CD14-positive monocyte (primary cell): ENCODE measurements around the gene GAREM1. TPM values are rescaled to one million over a fixed set of nuclear protein-coding genes. Genes with fewer than 3 reads are reported as not detected.

ENCODE experiments used
- DNase-seq, 3 donors: peaks; one replicate each; pipeline ENCODE4 v3.0.0-alpha.2; 2011 to 2022
- H2AFZ ChIP-seq: 2 replicates; pipeline ENCODE4 v1.6.0; 2012; ENCODE audit warnings: mild to moderate bottlenecking, low read depth, low read length, inconsistent platforms; ENCODE audit not compliant: insufficient read depth, poor library complexity, severe bottlenecking
- H3K27ac ChIP-seq, 2 donors: 1 replicate in 1 of 2; 2 replicates in 1 of 2; pipeline ENCODE4 v1.5.1; 2012 to 2013; ENCODE audit warnings: low read length in 2 of 2, control low read depth in 1 of 2, inconsistent platforms in 1 of 2, low read depth in 1 of 2, mild to moderate bottlenecking in 1 of 2
- H3K27me3 ChIP-seq, 2 donors: one replicate each; pipeline versions ENCODE4 v1.6.0 to v1.6.1; 2011 to 2013; ENCODE audit warnings: low read length in 2 of 2; ENCODE audit not compliant: control insufficient read depth in 2 of 2, insufficient read depth in 2 of 2
- H3K36me3 ChIP-seq, 2 donors: replicated peaks in 1 of 2; 1 replicate in 1 of 2; 2 replicates in 1 of 2; pipeline versions ENCODE4 v1.5.1 to v1.6.1; 2012 to 2013; ENCODE audit warnings: low read length in 2 of 2, control low read depth in 1 of 2, inconsistent platforms in 1 of 2, mild to moderate bottlenecking in 1 of 2; ENCODE audit not compliant: insufficient read depth in 2 of 2, control insufficient read depth in 1 of 2
- H3K4me1 ChIP-seq, 2 donors: 1 replicate in 1 of 2; 2 replicates in 1 of 2; pipeline versions ENCODE4 v1.5.1 to v1.6.1; 2012 to 2013; ENCODE audit warnings: low read length in 2 of 2, control low read depth in 1 of 2, inconsistent platforms in 1 of 2, mild to moderate bottlenecking in 1 of 2, moderate library complexity in 1 of 2; ENCODE audit not compliant: insufficient read depth in 2 of 2, control insufficient read depth in 1 of 2
- H3K4me2 ChIP-seq: replicated peaks from 2 replicates; pipeline ENCODE3; 2012; ENCODE audit warnings: low read length, moderate library complexity, mild to moderate bottlenecking; ENCODE audit not compliant: poor library complexity, severe bottlenecking; ENCODE audit errors: extremely low read depth
- H3K4me3 ChIP-seq, 3 experiments: fragments of 200-600 bp in 1 of 3; sonication (generic) in 1 of 3; replicated peaks in 1 of 3; 1 replicate in 2 of 3; 2 replicates in 1 of 3; pipeline ENCODE4 v1.5.1; 2011 to 2013; ENCODE audit warnings: low read length in 3 of 3, mild to moderate bottlenecking in 3 of 3, control low read depth in 2 of 3, low read depth in 2 of 3, inconsistent platforms in 1 of 3, moderate library complexity in 1 of 3
- H3K79me2 ChIP-seq: 2 replicates; pipeline ENCODE4 v1.6.0; 2012; ENCODE audit warnings: mild to moderate bottlenecking, control low read depth, inconsistent platforms, low read length, moderate library complexity; ENCODE audit not compliant: insufficient read depth
- H3K9ac ChIP-seq: 2 replicates; pipeline ENCODE4 v1.6.0; 2017; ENCODE audit warnings: low read length, mild to moderate bottlenecking; ENCODE audit not compliant: insufficient read depth, poor library complexity, severe bottlenecking
- H3K9me3 ChIP-seq, 2 donors: replicated peaks in 1 of 2; 1 replicate in 1 of 2; 2 replicates in 1 of 2; pipeline versions ENCODE4 v1.5.1 to v1.6.1; 2012 to 2013; ENCODE audit warnings: low read length in 2 of 2, control low read depth in 1 of 2; ENCODE audit not compliant: control insufficient read depth in 1 of 2, insufficient read depth in 1 of 2
- H4K20me1 ChIP-seq: 2 replicates; pipeline ENCODE4 v1.6.0; 2012; ENCODE audit warnings: mild to moderate bottlenecking, low read length, control low read depth, moderate library complexity; ENCODE audit not compliant: insufficient read depth
- H3K27ac Mint-ChIP-seq, 7 donors: one replicate each; pipeline ENCODE4 v1.8.0; 2020; ENCODE audit warnings: mild to moderate bottlenecking in 7 of 7, mixed read lengths in 7 of 7, moderate library complexity in 6 of 7, inconsistent platforms in 2 of 7
- H3K27me3 Mint-ChIP-seq, 3 donors: one replicate each; pipeline ENCODE4 v1.8.0; 2021 to 2022; ENCODE audit warnings: low read depth in 3 of 3, mild to moderate bottlenecking in 3 of 3, mixed read lengths in 3 of 3, moderate library complexity in 3 of 3, inconsistent platforms in 1 of 3
- H3K36me3 Mint-ChIP-seq, 2 donors: one replicate each; pipeline ENCODE4 v1.8.0; 2020; ENCODE audit warnings: mixed read lengths in 2 of 2, inconsistent platforms in 1 of 2, mild to moderate bottlenecking in 1 of 2
- H3K4me1 Mint-ChIP-seq: one replicate; pipeline ENCODE4 v1.8.0; 2020; ENCODE audit warnings: mild to moderate bottlenecking, mixed read lengths
- H3K4me3 Mint-ChIP-seq, 2 donors: one replicate each; pipeline ENCODE4 v1.8.0; 2020; ENCODE audit warnings: mild to moderate bottlenecking in 2 of 2, mixed read lengths in 2 of 2, moderate library complexity in 1 of 2
- H3K9me3 Mint-ChIP-seq, 7 donors: one replicate each; pipeline ENCODE4 v1.8.0; 2020 to 2022; ENCODE audit warnings: mixed read lengths in 7 of 7, mild to moderate bottlenecking in 6 of 7, moderate library complexity in 6 of 7, inconsistent platforms in 2 of 7
- WGBS: methylation state at CpG from one replicate; pipeline ENCODE4 v1.1.5; 2013; ENCODE audit warnings: missing lambda C conversion rate; ENCODE audit not compliant: insufficient coverage; 5-methylcytosine and 5-hydroxymethylcytosine counted together
- intact Hi-C, 2 donors: fragments of 100-400 bp; cut with micrococcal nuclease; formaldehyde crosslinking; loops; one replicate each; pipeline versions ENCODE4 v1.15.0 to v1.15.1; 2023
- polyA plus RNA-seq, 3 donors: library from polyadenylated mRNA; depleted of rRNA in 1 of 3; unstranded in 2 of 3; stranded (reverse) in 1 of 3; fragments of 300-500 nt in 2 of 3; fragments of >200 nt in 1 of 3; fragmentation: Illumina TruSeq in 2 of 3; gene quantifications; 1 replicate in 2 of 3; 2 replicates in 1 of 3; pipeline ENCODE4 v1.2.3, GENCODE V29; 2012 to 2021
- TF ChIP-seq, protein P1 (sequence below): fragments of 200-600 bp; IDR thresholded peaks from one replicate; pipeline ENCODE4 v1.8.0; 2022; ENCODE audit warnings: antibody characterized with exemption, mild to moderate bottlenecking

Gene GAREM1
- polyA plus RNA-seq, 3 donors = 0.24 TPM; not detected in 2

- peaks cover 19 to 20% of the 10 kb centered on the region in 2 donors for H3K4me1 ChIP-seq
- H3K4me1 Mint-ChIP-seq = peaks cover 19% of the 10 kb centered on the region
- H3K27ac ChIP-seq = no peak overlapping the region
- no peak overlapping the region for H3K4me3 Mint-ChIP-seq
- H3K9ac ChIP-seq = no peak overlapping the region
- peaks cover 0 to 2% (median 0%) of the 10 kb centered on the region in 3 donors for H3K27me3 Mint-ChIP-seq
- H3K27ac Mint-ChIP-seq = no peak overlapping the region
- no peak overlapping the region for H2AFZ ChIP-seq
- H3K36me3 ChIP-seq = no peaks in the 10 kb centered on the region
- H4K20me1 ChIP-seq = no peaks in the 10 kb centered on the region
- H3K27me3 ChIP-seq = no peaks in the 10 kb centered on the region
- H3K9me3 ChIP-seq = no peaks in the 10 kb centered on the region
- no peak for DNase-seq
- H3K36me3 Mint-ChIP-seq = no peaks in the 10 kb centered on the region
- H3K79me2 ChIP-seq = no peaks in the 10 kb centered on the region
- intact Hi-C loops = no loop called here
- TF ChIP-seq, protein P1, sequence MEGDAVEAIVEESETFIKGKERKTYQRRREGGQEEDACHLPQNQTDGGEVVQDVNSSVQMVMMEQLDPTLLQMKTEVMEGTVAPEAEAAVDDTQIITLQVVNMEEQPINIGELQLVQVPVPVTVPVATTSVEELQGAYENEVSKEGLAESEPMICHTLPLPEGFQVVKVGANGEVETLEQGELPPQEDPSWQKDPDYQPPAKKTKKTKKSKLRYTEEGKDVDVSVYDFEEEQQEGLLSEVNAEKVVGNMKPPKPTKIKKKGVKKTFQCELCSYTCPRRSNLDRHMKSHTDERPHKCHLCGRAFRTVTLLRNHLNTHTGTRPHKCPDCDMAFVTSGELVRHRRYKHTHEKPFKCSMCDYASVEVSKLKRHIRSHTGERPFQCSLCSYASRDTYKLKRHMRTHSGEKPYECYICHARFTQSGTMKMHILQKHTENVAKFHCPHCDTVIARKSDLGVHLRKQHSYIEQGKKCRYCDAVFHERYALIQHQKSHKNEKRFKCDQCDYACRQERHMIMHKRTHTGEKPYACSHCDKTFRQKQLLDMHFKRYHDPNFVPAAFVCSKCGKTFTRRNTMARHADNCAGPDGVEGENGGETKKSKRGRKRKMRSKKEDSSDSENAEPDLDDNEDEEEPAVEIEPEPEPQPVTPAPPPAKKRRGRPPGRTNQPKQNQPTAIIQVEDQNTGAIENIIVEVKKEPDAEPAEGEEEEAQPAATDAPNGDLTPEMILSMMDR = no peak
- H3K9me3 Mint-ChIP-seq = peaks cover 0 to 2% (median 0%) of the 10 kb centered on the region in 7 donors
- no peak overlapping the region for H3K4me2 ChIP-seq
- no CpG with 5 or more reads among the region's 1 CpG for WGBS
- no peak overlapping the region for H3K4me3 ChIP-seq
These were observed 208.6 kb downstream of the GAREM1 start for GRCh38 chr18:32262092-32262491.

DNA sequence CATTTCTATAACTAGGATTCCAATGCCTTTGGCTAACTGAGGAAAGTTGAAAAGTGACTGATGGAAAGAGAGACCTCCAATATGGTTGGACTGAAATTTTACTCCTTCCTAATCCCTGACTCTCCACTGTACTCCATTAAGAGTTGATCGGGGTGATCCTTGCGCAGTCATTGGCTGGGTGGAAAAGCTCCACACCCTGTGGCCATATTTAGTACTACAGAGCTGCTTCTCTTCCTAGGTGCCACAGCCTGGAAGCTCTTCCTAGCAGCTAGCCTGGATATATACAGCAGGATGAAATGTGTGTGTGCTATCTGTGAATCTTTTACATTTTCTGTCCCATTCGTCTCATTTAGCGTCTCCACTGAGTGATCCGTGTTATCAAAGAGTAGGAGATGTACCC is 209.7 kb downstream of the GAREM1 start:
- no peak overlapping the region for H3K4me3 ChIP-seq
- no peaks in the 10 kb centered on the region for H3K36me3 ChIP-seq
- no CpG with 5 or more reads among the region's 5 CpGs for WGBS
- peaks cover 28% of the 10 kb centered on the region in 2 donors for H3K4me1 ChIP-seq
- peaks cover 27% of the 10 kb centered on the region for H3K4me1 Mint-ChIP-seq
- TF ChIP-seq, protein P1 = peak; percentile 10
- H3K79me2 ChIP-seq = no peaks in the 10 kb centered on the region
- no peak overlapping the region for H3K9ac ChIP-seq
- H4K20me1 ChIP-seq = no peaks in the 10 kb centered on the region
- no peaks in the 10 kb centered on the region for H3K27me3 ChIP-seq
- no peak overlapping the region for H2AFZ ChIP-seq
- DNase-seq = no peak
- intact Hi-C loops = no loop called here
- no peaks in the 10 kb centered on the region for H3K36me3 Mint-ChIP-seq
- no peaks in the 10 kb centered on the region for H3K9me3 ChIP-seq
- peaks cover 0 to 2% (median 0%) of the 10 kb centered on the region in 7 donors for H3K9me3 Mint-ChIP-seq
- H3K4me3 Mint-ChIP-seq = no peak overlapping the region
- H3K27ac ChIP-seq = no peak overlapping the region
- no peak overlapping the region for H3K4me2 ChIP-seq
- H3K27ac Mint-ChIP-seq = no peak overlapping the region
- peaks cover 0 to 2% (median 0%) of the 10 kb centered on the region in 3 donors for H3K27me3 Mint-ChIP-seq
